NCI-H510A (cell line): ENCODE results near the gene GLDC.

Source experiments
- DNase-seq: peaks from one replicate; lab custom pipeline; 2025; lab: John Stamatoyannopoulos, UW

The GLDC gene

DNA sequence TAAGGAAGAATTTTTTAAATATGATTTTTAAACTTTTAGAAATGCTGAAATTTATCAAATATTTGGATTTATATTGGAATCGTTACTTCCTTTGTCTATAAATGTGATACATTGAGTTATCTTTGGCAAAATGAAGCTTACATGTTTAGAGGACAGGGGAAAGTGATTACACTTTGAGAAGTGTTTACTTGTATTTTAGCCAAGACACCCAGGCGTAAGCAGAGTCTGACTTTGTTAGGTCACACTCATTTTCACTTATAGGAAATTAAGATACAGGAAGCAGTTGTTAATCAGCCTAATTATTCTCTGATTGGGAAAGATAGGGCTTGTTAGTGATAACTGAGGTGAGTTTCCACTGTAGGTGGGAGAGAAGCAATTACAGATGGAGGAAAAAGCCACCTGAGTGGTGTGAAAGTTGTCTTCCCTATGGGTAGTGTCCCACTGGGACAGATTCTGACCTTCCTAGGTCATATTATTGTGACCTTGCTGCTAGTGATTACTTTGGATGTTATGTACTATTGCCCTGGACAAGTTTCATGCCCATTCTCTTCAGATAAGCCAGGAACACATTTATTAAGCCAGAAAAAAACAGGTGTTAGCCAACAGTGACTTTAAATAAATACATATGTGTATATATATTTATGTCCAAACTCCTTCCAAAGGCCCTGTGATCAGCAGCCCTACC lies 143.9 kb downstream of the GLDC start:
- DNase-seq: no peak

DNA sequence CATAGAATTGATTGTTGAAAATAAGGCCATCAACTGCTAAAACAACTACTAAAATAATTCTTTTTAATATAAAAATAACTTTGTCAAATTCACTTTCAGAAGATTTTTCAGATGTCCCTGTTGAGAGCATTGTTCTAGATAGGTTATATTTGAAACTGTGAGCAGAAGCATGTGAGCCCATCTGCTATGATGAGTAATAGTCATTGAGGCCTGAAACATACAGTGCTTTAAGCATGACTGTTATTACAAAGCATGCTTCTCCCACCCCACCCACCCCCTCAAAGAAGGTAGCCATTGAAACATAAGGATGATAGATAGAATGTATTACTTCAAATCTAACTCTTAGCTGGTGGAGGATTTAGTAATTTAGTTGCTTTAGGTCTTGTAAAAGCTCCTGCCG lies 146.5 kb downstream of the GLDC start:
- DNase-seq: no peak

DNA sequence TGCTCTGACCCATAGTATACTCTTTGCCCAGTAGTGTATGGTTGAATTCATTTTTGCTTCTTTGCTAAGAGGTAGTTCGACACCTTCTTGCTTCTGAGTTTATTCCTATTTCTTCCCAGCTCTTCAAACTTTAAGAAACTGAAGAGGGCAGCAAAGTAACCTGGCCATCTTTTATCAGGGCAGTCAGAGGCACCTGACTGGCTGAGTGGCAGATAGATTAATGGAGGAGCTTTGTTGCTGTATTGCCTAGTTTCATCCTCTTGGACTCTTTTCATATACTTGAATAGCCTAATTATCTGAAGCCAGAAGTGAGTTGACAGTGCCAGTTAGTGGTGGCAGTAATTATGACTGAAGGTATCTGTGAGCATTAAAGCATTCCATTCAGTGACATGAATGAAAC lies 150.1 kb downstream of the GLDC start:
- DNase-seq: no peak

DNA sequence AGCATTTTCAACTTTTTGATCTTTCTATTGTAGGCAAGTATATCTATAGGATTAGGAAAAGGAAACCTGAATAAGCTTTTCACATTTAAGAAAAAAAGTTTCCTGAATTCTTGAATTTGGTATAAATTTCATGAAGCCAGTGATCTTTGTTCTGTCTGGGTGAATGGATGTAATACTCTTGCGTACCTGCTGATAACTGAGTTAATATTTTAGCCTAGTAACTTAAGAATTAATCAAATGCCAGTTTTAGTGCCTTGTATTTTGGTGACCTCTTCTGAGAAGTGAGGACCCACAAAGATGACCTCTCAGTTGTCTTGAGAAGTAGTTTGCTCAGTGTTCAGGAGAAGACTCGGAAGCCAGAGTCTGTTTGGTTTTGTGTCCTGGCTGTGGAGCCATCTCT lies 154.7 kb downstream of the GLDC start:
- DNase-seq: no peak

DNA sequence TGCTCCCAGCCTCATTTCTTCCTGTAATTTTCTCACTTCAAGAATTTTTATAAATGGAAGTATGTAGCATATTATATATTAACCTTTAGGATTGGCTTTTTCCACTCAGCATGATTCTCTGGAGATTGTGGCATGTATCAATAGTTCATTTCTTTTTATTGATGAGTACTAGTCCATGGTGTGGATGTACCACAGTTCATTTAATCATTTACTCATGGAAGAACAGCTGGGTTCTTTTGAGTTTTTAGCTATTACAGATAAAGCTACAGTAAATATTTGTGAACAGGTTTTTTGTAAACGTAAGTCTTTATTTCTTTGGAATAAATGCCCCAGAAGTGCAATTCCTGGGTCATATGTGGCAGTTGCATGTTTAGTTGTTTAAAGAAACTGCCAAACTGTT lies 156.4 kb downstream of the GLDC start:
- no peak for DNase-seq

DNA sequence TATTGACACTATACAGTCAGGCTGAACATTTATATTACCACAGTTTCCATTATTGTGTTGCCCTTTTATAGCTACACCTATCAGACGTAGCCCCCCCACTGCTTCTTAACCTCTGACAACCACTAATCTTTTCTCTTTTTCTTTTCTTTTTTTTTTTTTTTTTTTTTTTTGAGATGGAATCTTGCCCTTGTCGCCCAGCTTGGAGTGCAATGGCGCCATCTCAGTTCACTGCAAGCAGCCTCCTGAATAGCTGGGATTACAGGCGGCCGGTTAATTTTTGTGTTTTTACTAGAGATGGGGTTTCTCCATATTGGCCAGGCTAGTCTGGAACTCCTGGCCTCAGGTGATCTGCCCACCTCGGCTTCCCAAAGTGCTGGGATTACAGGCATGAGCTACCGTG lies 157.1 kb downstream of the GLDC start:
- no peak for DNase-seq

DNA sequence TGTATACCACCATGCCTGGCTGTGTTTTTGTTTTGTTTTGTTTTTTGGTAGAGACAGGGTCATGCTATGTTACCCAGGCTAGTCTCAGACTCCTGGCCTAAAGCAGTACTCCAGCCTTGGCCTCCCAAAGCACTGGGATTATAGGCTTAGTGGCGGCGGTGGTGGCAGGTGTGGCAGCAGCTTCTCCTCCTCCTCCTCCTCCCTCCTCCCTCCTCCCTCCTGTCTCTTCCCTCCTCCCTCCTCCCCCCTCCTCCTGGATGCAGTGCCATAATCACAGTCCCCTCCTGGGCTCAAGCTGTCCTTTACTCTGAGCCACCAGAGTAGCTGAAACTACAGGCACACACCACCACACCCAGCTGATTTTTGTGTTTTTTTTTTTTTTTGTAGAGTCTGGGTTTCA lies 161.3 kb downstream of the GLDC start:
- no peak for DNase-seq
